Panc1 (cell line): ENCODE data around the gene NXF1. TPM values are rescaled to one million over a fixed set of nuclear protein-coding genes. Genes with fewer than 3 reads are reported as not detected.
A peak's percentile ranks its signal among the peaks of the same experiment; 100 is the strongest.

Experiments
- ATAC-seq: fragments of 200-7000 bp; cut with Tn5 transposase; 2 replicates; pipeline ENCODE4 v1.9.1; 2020; ENCODE audit warnings: mild to moderate bottlenecking, moderate library complexity
- BruUV-seq: library from RNA; stranded (reverse); fragments of 400-500 nt; replicated peaks from 2 replicates; lab custom pipeline; 2021; lab: Mats Ljungman, UMichigan
- CTCF ChIA-PET: fragments of 300-600 bp; sonication (Branson Sonifier 250); formaldehyde crosslinking; loops from one replicate; lab custom pipeline; 2022; ENCODE audit warnings: antibody characterized with exemption; lab: Charles Lee
- POLR2A ChIA-PET: fragments of 300-600 bp; sonication (Branson Sonifier 250); formaldehyde crosslinking; loops from one replicate; lab custom pipeline; 2022; ENCODE audit warnings: antibody characterized with exemption; lab: Charles Lee
- DNase-seq: peaks from one replicate; pipeline ENCODE4 v3.0.0-alpha.2; 2010; ENCODE audit warnings: low read depth, low spot score
- H3K27ac ChIP-seq: 2 replicates; pipeline ENCODE4 v1.5.1; 2011; ENCODE audit warnings: mild to moderate bottlenecking, low read length, inconsistent platforms
- H3K27me3 ChIP-seq: fragments of 200-500 bp; sonication (Bioruptor generic); 2 replicates; pipeline ENCODE4 v1.6.0; 2014; ENCODE audit warnings: low read length, inconsistent platforms; ENCODE audit not compliant: control insufficient read depth, insufficient read depth
- H3K36me3 ChIP-seq: fragments of 200-500 bp; sonication (Bioruptor generic); 2 replicates; pipeline ENCODE4 v1.5.1; 2014; ENCODE audit warnings: inconsistent platforms, mild to moderate bottlenecking, low read length, moderate library complexity; ENCODE audit not compliant: control insufficient read depth, insufficient read depth
- H3K4me1 ChIP-seq: 2 replicates; pipeline ENCODE4 v1.5.1; 2011; ENCODE audit warnings: inconsistent platforms, mild to moderate bottlenecking, low read length, moderate library complexity; ENCODE audit not compliant: control insufficient read depth, insufficient read depth
- H3K4me3 ChIP-seq, 2 experiments: 2 replicates each; pipeline ENCODE4 v1.5.1; 2011 to 2012; ENCODE audit warnings: low read depth in 2 of 2, low read length in 2 of 2, mild to moderate bottlenecking in 2 of 2, inconsistent platforms in 1 of 2, moderate library complexity in 1 of 2
- H3K9me3 ChIP-seq: fragments of 200-500 bp; sonication (Bioruptor generic); 2 replicates; pipeline ENCODE4 v1.5.1; 2014; ENCODE audit warnings: low read depth, mild to moderate bottlenecking, inconsistent platforms, low read length, moderate library complexity; ENCODE audit not compliant: control insufficient read depth, insufficient read depth
- POLR2AphosphoS5 ChIP-seq: IDR thresholded peaks from 2 replicates; pipeline ENCODE4 v1.6.1; 2012; ENCODE audit warnings: mild to moderate bottlenecking, low read depth, low read length, moderate library complexity
- REST ChIP-seq, 2 experiments: IDR thresholded peaks; 2 replicates each; pipeline ENCODE4 v1.6.1; 2011 to 2012; ENCODE audit warnings: low read depth in 2 of 2, control low read depth in 1 of 2, low read length in 1 of 2, mild to moderate bottlenecking in 1 of 2, moderate library complexity in 1 of 2; ENCODE audit not compliant: insufficient read depth in 1 of 2
- SIN3A ChIP-seq: IDR thresholded peaks from 2 replicates; pipeline ENCODE4 v1.6.1; 2012; ENCODE audit warnings: low read depth, mild to moderate bottlenecking, low read length, moderate library complexity, borderline replicate concordance; ENCODE audit not compliant: insufficient read depth
- TCF7L2 ChIP-seq: IDR thresholded peaks from 2 replicates; pipeline ENCODE4 v1.6.1; 2011; ENCODE audit warnings: mild to moderate bottlenecking, low read depth, low read length, inconsistent platforms
- in situ Hi-C: cut with HindIII; loops from 2 replicates; pipeline ENCODE4 v1.10.0; 2016; ENCODE audit warnings: low sequenced_read_pairs, low pct_unique_long_range_greater_than_20kb
- intact Hi-C: fragments of 100-400 bp; cut with micrococcal nuclease; formaldehyde crosslinking; loops from one replicate; pipeline ENCODE4 v1.10.0; 2022; ENCODE audit not compliant: unreplicated experiment
- total RNA-seq: library from RNA; stranded (reverse); gene quantifications from one replicate; pipeline ENCODE4 v1.2.1, GENCODE V29; 2021; ENCODE audit not compliant: unreplicated experiment
- TF ChIP-seq, protein P1 (sequence below): fragments of 450-650 bp; IDR thresholded peaks from 2 replicates; pipeline ENCODE4 v1.5.1; 2017; ENCODE audit warnings: mild to moderate bottlenecking

NXF1 gene
- total RNA-seq, 1 experiment from 2014 or later: 56.7 TPM

GRCh38 chr11:62839050-62839945 is 34.1 kb upstream of the NXF1 start, which contains the start of gene WDR74:
Gene WDR74, minus strand, starts transcription at chr11:62839590. Its CDS starts 20 bp downstream, at chr11:62839570.
- Histone ChIP-seq H3K27ac (peak within 1 kb of the TSS; percentile 94), H3K9me3 (no peaks in the 10 kb centered on the region), H3K27me3 (no peaks in the 10 kb centered on the region), H3K4me3 (peak within 1 kb of the TSS; percentile 83 to 98), H3K4me1 (peaks cover 12% of the 10 kb centered on the region), H3K36me3 (peaks cover 5% of the 10 kb centered on the region; the same call in 1 of the 2 replicates)
- CTCF ChIA-PET: no interaction called here
- POLR2A ChIA-PET: interaction anchor here (0.5 to 2.3 kb wide), 6 partner anchors 7 to 89 kb away, joined by 3 to 19 read pairs (median 7); partner anchors contain the start of genes STX5 and TEX54
- TF ChIP-seq POLR2AphosphoS5: peak; percentile 94
- TF ChIP-seq TCF7L2: peak; percentile 70; the same call in 1 of the 2 replicates
- TF ChIP-seq, protein P1, sequence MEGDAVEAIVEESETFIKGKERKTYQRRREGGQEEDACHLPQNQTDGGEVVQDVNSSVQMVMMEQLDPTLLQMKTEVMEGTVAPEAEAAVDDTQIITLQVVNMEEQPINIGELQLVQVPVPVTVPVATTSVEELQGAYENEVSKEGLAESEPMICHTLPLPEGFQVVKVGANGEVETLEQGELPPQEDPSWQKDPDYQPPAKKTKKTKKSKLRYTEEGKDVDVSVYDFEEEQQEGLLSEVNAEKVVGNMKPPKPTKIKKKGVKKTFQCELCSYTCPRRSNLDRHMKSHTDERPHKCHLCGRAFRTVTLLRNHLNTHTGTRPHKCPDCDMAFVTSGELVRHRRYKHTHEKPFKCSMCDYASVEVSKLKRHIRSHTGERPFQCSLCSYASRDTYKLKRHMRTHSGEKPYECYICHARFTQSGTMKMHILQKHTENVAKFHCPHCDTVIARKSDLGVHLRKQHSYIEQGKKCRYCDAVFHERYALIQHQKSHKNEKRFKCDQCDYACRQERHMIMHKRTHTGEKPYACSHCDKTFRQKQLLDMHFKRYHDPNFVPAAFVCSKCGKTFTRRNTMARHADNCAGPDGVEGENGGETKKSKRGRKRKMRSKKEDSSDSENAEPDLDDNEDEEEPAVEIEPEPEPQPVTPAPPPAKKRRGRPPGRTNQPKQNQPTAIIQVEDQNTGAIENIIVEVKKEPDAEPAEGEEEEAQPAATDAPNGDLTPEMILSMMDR: no peak
- peak in 1 of 2 experiments; percentile 56; a peak in 1 of 4 replicates for TF ChIP-seq REST (IDR thresholded peaks at IDR 0.05; ENCODE audit: insufficient read depth in 1 of 2, low read depth in 2 of 2, low read length in 1 of 2)
- peak; percentile 84; the same call in 1 of the 2 replicates for TF ChIP-seq SIN3A
- intact Hi-C loops (no loop called here), in situ Hi-C loops (no loop called here)
- no TSS peak for BruUV-seq
- peak; percentile 65 for ATAC-seq
- peak; percentile 72 for DNase-seq

DNA sequence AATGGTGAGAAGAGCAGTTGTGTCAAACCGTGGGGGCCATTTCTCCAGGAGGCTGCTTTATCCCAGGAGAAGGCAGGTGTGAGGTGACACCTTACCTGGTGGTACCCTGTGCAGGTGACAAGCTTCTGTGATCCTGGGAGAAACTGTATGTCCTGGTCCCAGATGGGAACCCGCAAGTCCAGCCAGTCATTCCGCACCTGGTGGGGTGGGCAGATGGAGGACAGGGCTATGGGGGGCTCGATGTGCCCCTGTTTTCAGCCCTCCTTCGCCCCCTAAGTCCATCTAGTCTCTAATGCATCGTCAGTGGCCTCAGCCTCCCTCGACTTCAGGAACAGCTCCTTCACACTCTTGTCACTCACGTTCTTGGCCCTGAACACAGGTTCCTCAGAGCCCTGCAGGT is 30.1 kb upstream of the NXF1 start:
- no peak for ATAC-seq
- CTCF ChIA-PET: no interaction called here

More for the DNA sequence above, 30.1 kb upstream of the NXF1 start:
- H3K9me3 ChIP-seq: no peaks in the 10 kb centered on the region
- H3K4me3 ChIP-seq: no peak overlapping the region
- DNase-seq: no peak
- peaks cover 19% of the 10 kb centered on the region for H3K4me1 ChIP-seq
- TF ChIP-seq TCF7L2 (no peak), POLR2AphosphoS5 (no peak), SIN3A (no peak), REST (IDR thresholded peaks at IDR 0.05; ENCODE audit: insufficient read depth in 1 of 2, low read depth in 2 of 2, low read length in 1 of 2) (no peak)
- TF ChIP-seq, protein P1: no peak
- no peaks in the 10 kb centered on the region for H3K27me3 ChIP-seq
- H3K36me3 ChIP-seq: peaks cover 9% of the 10 kb centered on the region; the same call in 1 of the 2 replicates
- no TSS peak for BruUV-seq
- in situ Hi-C loops (no loop called here), intact Hi-C loops (no loop called here)
- no peak overlapping the region for H3K27ac ChIP-seq
- POLR2A ChIA-PET: no interaction called here
